MM.1S (cell line): Measurements from ENCODE around the gene OSTM1.

Experiments
- DNase-seq: peaks from one replicate; pipeline ENCODE4 v3.0.0-alpha.2; 2015
- H2AFZ ChIP-seq: fragments of 300-600 bp; sonication (generic); 2 replicates; pipeline ENCODE4 v1.6.0; 2016; ENCODE audit warnings: antibody characterized with exemption, low read length
- H3F3A ChIP-seq: fragments of 300-600 bp; sonication (generic); 2 replicates; pipeline ENCODE4 v1.6.1; 2016; ENCODE audit warnings: mild to moderate bottlenecking, antibody characterized with exemption, low read length, moderate library complexity, mixed read lengths; ENCODE audit not compliant: insufficient read depth
- H3K27ac ChIP-seq: fragments of 300-600 bp; sonication (generic); 2 replicates; pipeline ENCODE4 v1.5.1; 2016; ENCODE audit warnings: mild to moderate bottlenecking, low read length
- H3K27me3 ChIP-seq: fragments of 300-600 bp; sonication (generic); replicated peaks from 2 replicates; pipeline ENCODE4 v1.6.0; 2016; ENCODE audit warnings: low read length; ENCODE audit not compliant: insufficient read depth
- H3K36me3 ChIP-seq: fragments of 300-600 bp; sonication (generic); replicated peaks from 2 replicates; pipeline ENCODE4 v1.6.1; 2016; ENCODE audit warnings: mild to moderate bottlenecking, low read length, mixed read lengths; ENCODE audit not compliant: insufficient read depth
- H3K4me1 ChIP-seq: fragments of 300-600 bp; sonication (generic); 2 replicates; pipeline ENCODE4 v1.6.1; 2016; ENCODE audit warnings: low read length, mixed read lengths
- H3K4me2 ChIP-seq: fragments of 300-600 bp; sonication (generic); 2 replicates; pipeline ENCODE4 v1.6.0; 2016; ENCODE audit warnings: low read depth, low read length
- H3K4me3 ChIP-seq: fragments of 300-600 bp; sonication (generic); 2 replicates; pipeline ENCODE4 v1.5.1; 2016; ENCODE audit warnings: low read length, mixed read lengths
- H3K79me2 ChIP-seq: fragments of 300-600 bp; sonication (generic); 2 replicates; pipeline ENCODE4 v1.6.1; 2016; ENCODE audit warnings: mixed run types, low read length, mixed read lengths
- H3K9ac ChIP-seq: fragments of 300-600 bp; sonication (generic); 2 replicates; pipeline ENCODE4 v1.6.1; 2016; ENCODE audit warnings: low read length, mixed read lengths
- H3K9me2 ChIP-seq: fragments of 300-600 bp; sonication (generic); replicated peaks from 2 replicates; pipeline ENCODE4 v1.6.1; 2016; ENCODE audit warnings: mild to moderate bottlenecking, low read length, mixed read lengths; ENCODE audit not compliant: insufficient read depth
- H3K9me3 ChIP-seq: fragments of 300-600 bp; sonication (generic); replicated peaks from 2 replicates; pipeline ENCODE4 v1.6.1; 2016; ENCODE audit warnings: mild to moderate bottlenecking, low read length, mixed read lengths; ENCODE audit not compliant: insufficient read depth
- H4K20me1 ChIP-seq: fragments of 300-600 bp; sonication (generic); 2 replicates; pipeline ENCODE4 v1.6.1; 2016; ENCODE audit warnings: mild to moderate bottlenecking, low read length, moderate library complexity, mixed read lengths; ENCODE audit not compliant: insufficient read depth
- EZH2 ChIP-seq: fragments of 300-600 bp; sonication (generic); optimal IDR thresholded peaks from 2 replicates; pipeline ENCODE3; 2017; ENCODE audit warnings: low read depth, mild to moderate bottlenecking, antibody characterized with exemption, low read length, mixed read lengths
- EZH2phosphoT487 ChIP-seq: fragments of 300-600 bp; sonication (generic); IDR thresholded peaks from 2 replicates; pipeline ENCODE4 v1.6.1; 2018; ENCODE audit warnings: antibody characterized with exemption, low read length
- TF ChIP-seq, protein P1 (sequence below): fragments of 300-600 bp; sonication (generic); IDR thresholded peaks from 2 replicates; pipeline ENCODE4 v1.5.1; 2016; ENCODE audit warnings: antibody characterized with exemption, low read length, mixed read lengths

Gene OSTM1

DNA sequence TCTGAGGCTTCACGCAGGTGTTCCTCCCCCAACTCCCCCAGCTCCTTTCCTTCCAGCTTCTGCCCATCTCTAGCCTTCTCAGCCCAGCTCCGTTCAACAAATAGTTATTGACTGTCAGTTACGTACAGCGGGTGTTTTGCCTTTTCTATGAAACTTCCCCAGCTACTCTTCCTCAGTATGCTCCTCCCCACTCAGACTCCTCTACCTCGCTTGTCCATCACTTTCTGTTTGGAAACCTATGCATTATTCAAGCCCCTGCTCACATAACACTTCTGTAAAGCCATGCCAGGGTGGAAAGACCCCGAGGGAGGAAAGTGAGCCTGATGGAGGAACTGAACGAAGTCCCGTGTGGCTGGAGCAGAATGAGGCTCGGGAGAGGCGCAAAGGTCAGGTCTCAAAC lies 47.1 kb upstream of the OSTM1 start:
- Histone ChIP-seq H4K20me1 (no peaks in the 10 kb centered on the region), H3K9me2 (no peaks in the 10 kb centered on the region), H3K79me2 (no peaks in the 10 kb centered on the region), H3K9me3 (no peaks in the 10 kb centered on the region), H3K4me2 (no peak overlapping the region), H3K27ac (no peak overlapping the region), H3K36me3 (no peaks in the 10 kb centered on the region), H3K27me3 (no peaks in the 10 kb centered on the region), H3K4me3 (no peak overlapping the region), H2AFZ (no peak overlapping the region), H3K9ac (no peak overlapping the region), H3K4me1 (no peaks in the 10 kb centered on the region), H3F3A (no peaks in the 10 kb centered on the region)
- no peak for DNase-seq
- TF ChIP-seq, protein P1, sequence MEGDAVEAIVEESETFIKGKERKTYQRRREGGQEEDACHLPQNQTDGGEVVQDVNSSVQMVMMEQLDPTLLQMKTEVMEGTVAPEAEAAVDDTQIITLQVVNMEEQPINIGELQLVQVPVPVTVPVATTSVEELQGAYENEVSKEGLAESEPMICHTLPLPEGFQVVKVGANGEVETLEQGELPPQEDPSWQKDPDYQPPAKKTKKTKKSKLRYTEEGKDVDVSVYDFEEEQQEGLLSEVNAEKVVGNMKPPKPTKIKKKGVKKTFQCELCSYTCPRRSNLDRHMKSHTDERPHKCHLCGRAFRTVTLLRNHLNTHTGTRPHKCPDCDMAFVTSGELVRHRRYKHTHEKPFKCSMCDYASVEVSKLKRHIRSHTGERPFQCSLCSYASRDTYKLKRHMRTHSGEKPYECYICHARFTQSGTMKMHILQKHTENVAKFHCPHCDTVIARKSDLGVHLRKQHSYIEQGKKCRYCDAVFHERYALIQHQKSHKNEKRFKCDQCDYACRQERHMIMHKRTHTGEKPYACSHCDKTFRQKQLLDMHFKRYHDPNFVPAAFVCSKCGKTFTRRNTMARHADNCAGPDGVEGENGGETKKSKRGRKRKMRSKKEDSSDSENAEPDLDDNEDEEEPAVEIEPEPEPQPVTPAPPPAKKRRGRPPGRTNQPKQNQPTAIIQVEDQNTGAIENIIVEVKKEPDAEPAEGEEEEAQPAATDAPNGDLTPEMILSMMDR, result no peak
- TF ChIP-seq EZH2phosphoT487, result no peak
- no peak for TF ChIP-seq EZH2

DNA sequence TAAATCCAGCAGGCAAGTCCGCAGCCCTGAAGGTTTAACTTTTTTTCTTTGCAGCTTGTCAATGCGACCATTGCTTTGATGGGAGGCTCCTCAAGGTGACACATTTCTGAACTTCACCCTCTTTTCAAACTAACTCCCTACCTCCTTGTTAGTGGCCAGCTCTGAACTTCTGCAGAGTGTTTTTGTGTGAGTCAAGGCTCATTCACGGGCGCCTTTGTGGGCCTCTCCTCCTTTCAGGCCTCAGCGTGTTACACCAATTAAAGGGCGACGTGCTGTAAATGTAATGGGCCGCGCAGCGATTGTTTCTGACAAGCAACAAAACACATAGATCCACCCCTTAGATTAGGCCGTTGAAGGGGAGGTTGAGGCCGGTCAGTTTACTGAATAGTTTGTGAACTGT lies 45.8 kb upstream of the OSTM1 start:
- H3K4me2 ChIP-seq, result no peak overlapping the region
- no peaks in the 10 kb centered on the region for H4K20me1 ChIP-seq
- no peaks in the 10 kb centered on the region for H3K4me1 ChIP-seq
- H3K27ac ChIP-seq, result no peak overlapping the region
- H2AFZ ChIP-seq, result no peak overlapping the region
- H3K9me2 ChIP-seq, result no peaks in the 10 kb centered on the region
- TF ChIP-seq, protein P1, result no peak
- no peak for TF ChIP-seq EZH2
- TF ChIP-seq EZH2phosphoT487, result no peak
- H3K9me3 ChIP-seq, result no peaks in the 10 kb centered on the region
- H3K36me3 ChIP-seq, result no peaks in the 10 kb centered on the region
- H3F3A ChIP-seq, result 0 out of 2 replicates have a peak, but pooled peaks cover 3% of the 10 kb centered on the region
- H3K27me3 ChIP-seq, result peaks cover 3% of the 10 kb centered on the region; the same call in 1 of the 2 replicates
- no peak for DNase-seq
- no peak overlapping the region for H3K4me3 ChIP-seq
- no peak overlapping the region for H3K9ac ChIP-seq
- no peaks in the 10 kb centered on the region for H3K79me2 ChIP-seq

DNA sequence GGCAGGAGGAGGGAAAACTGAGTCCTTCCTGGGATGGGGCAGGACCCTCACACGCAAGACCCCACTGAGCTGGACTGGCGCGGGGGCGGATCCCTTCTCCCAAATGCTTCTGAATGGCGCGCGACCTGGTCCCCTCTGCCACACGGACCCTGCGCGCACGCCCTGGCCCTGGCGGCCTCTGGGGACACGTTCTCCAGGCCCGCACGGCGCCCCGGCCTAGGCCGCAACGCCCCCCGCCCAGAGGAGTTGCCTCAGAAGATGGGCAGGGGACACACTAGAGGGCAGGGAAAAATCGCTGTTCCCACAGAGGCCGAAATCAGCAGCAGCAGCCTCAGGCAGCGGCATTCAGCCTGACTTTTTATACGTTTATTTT lies 45.2 kb upstream of the OSTM1 start:
- Histone ChIP-seq H3K4me1 (no peaks in the 10 kb centered on the region), H2AFZ (no peak overlapping the region), H4K20me1 (no peaks in the 10 kb centered on the region), H3K27me3 (peaks cover 8% of the 10 kb centered on the region; the same call in 1 of the 2 replicates), H3K9me3 (no peaks in the 10 kb centered on the region), H3F3A (0 out of 2 replicates have a peak, but pooled peaks cover 3% of the 10 kb centered on the region), H3K4me3 (no peak overlapping the region), H3K36me3 (no peaks in the 10 kb centered on the region), H3K9me2 (no peaks in the 10 kb centered on the region), H3K27ac (no peak overlapping the region), H3K4me2 (no peak overlapping the region), H3K9ac (no peak overlapping the region), H3K79me2 (no peaks in the 10 kb centered on the region)
- DNase-seq, result no peak
- TF ChIP-seq, protein P1, result no peak
- TF ChIP-seq EZH2phosphoT487 (no peak), EZH2 (no peak)
